WTC11 (cell line): ENCODE measurements around the gene TMEM207.

Source experiments
- TP53 ChIP-seq: sonication (generic); formaldehyde crosslinking; IDR thresholded peaks from 2 replicates; pipeline ENCODE4 v1.8.1; 2023; ENCODE audit warnings: mild to moderate bottlenecking, missing genetic modification reagents
- TF ChIP-seq, protein P1 (sequence below): fragments of 200-600 bp; IDR thresholded peaks from 2 replicates; pipeline ENCODE4 v1.8.0; 2022; ENCODE audit warnings: antibody characterized with exemption
- TF ChIP-seq, protein P2 (sequence below): sonication (generic); formaldehyde crosslinking; IDR thresholded peaks from 2 replicates; pipeline ENCODE4 v1.8.0; 2023; ENCODE audit warnings: missing genetic modification reagents, mild to moderate bottlenecking, borderline replicate concordance

DNA sequence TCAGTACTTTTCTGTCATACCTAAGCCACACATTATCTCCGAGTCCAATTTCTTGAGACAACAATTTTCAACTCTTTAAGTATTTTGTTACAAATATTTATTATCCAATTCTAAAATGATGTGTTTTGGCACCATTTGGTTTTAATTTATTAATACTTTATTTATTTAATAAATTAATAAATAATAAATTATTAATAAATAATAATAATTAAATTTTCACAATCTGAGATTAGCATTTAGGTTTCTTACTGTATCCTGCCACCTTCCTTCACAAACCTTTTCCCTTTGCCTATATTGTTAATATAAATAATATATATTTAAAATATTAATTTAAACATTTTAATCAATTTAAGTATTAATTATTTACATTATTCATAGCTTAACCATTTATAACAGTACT, 23.9 kb downstream of the TMEM207 start:
- TF ChIP-seq, protein P1, sequence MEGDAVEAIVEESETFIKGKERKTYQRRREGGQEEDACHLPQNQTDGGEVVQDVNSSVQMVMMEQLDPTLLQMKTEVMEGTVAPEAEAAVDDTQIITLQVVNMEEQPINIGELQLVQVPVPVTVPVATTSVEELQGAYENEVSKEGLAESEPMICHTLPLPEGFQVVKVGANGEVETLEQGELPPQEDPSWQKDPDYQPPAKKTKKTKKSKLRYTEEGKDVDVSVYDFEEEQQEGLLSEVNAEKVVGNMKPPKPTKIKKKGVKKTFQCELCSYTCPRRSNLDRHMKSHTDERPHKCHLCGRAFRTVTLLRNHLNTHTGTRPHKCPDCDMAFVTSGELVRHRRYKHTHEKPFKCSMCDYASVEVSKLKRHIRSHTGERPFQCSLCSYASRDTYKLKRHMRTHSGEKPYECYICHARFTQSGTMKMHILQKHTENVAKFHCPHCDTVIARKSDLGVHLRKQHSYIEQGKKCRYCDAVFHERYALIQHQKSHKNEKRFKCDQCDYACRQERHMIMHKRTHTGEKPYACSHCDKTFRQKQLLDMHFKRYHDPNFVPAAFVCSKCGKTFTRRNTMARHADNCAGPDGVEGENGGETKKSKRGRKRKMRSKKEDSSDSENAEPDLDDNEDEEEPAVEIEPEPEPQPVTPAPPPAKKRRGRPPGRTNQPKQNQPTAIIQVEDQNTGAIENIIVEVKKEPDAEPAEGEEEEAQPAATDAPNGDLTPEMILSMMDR = no peak
- TF ChIP-seq TP53 (CRISPR knock-in tag) = no peak
- TF ChIP-seq, protein P2, sequence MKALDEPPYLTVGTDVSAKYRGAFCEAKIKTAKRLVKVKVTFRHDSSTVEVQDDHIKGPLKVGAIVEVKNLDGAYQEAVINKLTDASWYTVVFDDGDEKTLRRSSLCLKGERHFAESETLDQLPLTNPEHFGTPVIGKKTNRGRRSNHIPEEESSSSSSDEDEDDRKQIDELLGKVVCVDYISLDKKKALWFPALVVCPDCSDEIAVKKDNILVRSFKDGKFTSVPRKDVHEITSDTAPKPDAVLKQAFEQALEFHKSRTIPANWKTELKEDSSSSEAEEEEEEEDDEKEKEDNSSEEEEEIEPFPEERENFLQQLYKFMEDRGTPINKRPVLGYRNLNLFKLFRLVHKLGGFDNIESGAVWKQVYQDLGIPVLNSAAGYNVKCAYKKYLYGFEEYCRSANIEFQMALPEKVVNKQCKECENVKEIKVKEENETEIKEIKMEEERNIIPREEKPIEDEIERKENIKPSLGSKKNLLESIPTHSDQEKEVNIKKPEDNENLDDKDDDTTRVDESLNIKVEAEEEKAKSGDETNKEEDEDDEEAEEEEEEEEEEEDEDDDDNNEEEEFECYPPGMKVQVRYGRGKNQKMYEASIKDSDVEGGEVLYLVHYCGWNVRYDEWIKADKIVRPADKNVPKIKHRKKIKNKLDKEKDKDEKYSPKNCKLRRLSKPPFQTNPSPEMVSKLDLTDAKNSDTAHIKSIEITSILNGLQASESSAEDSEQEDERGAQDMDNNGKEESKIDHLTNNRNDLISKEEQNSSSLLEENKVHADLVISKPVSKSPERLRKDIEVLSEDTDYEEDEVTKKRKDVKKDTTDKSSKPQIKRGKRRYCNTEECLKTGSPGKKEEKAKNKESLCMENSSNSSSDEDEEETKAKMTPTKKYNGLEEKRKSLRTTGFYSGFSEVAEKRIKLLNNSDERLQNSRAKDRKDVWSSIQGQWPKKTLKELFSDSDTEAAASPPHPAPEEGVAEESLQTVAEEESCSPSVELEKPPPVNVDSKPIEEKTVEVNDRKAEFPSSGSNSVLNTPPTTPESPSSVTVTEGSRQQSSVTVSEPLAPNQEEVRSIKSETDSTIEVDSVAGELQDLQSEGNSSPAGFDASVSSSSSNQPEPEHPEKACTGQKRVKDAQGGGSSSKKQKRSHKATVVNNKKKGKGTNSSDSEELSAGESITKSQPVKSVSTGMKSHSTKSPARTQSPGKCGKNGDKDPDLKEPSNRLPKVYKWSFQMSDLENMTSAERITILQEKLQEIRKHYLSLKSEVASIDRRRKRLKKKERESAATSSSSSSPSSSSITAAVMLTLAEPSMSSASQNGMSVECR (CRISPR knock-in tag) = no peak
